Measurements from ENCODE around the gene ATP6V0B. TPM values are rescaled to one million over a fixed set of nuclear protein-coding genes. Genes with fewer than 3 reads are reported as not detected.

Gene ATP6V0B
- total and polyA plus RNA-seq, 8 donors: 59.8 to 208 (median 84.8) TPM

- no peak for TF ChIP-seq CTCF (IDR thresholded peaks at IDR 0.05)
- Histone ChIP-seq H3K4me3 (no peak overlapping the region), H3K36me3 (no peaks in the 10 kb centered on the region), H3K27me3 (no peaks in the 10 kb centered on the region), H3K4me1 (no peaks in the 10 kb centered on the region), H3K9me3 (no peaks in the 10 kb centered on the region), H3K27ac (no peak overlapping the region)
- FAIRE-seq: no peak
- intact Hi-C loops (cut with DNase I): no loop called here
- DNase-seq: peak in 1 of 6 donors; percentile 61
- ATAC-seq: peak in 1 of 4 donors; percentile 3
- 81 to 87% methylated on average over 7 to 11 of the region's 11 CpGs for WGBS, 2 donors
These were observed 23.2 kb downstream of the ATP6V0B start for GRCh38 chr1:43998000-43998378.

- 88 to 92% methylated on average over 8 of the region's 8 CpGs for WGBS, 2 donors
- Histone ChIP-seq H3K36me3 (no peaks in the 10 kb centered on the region), H3K4me1 (no peaks in the 10 kb centered on the region), H3K4me3 (no peak overlapping the region), H3K27ac (no peak overlapping the region), H3K9me3 (no peaks in the 10 kb centered on the region), H3K27me3 (no peaks in the 10 kb centered on the region)
- no peak for TF ChIP-seq CTCF (IDR thresholded peaks at IDR 0.05)
- DNase-seq: no peak
- intact Hi-C loops (cut with DNase I): no loop called here
- no peak for ATAC-seq
- no peak for FAIRE-seq
These were observed 24.7 kb downstream of the ATP6V0B start for GRCh38 chr1:43999455-43999854.

- H3K4me1 ChIP-seq: no peaks in the 10 kb centered on the region
- no peak for TF ChIP-seq CTCF (IDR thresholded peaks at IDR 0.05)
- no peak for DNase-seq
- H3K36me3 ChIP-seq: no peaks in the 10 kb centered on the region
- H3K4me3 ChIP-seq: no peak overlapping the region
- H3K27ac ChIP-seq: no peak overlapping the region
- intact Hi-C loops (cut with DNase I): loop anchor here in 1 of 3 donors (5.0 kb wide), 1 partner anchor 37 kb away; no protein-coding TSS in a partner anchor
- whole genome bisulfite sequencing, 2 donors: 69 to 80% methylated on average over 8 of the region's 8 CpGs
- no peak for ATAC-seq
- no peaks in the 10 kb centered on the region for H3K27me3 ChIP-seq
- FAIRE-seq: no peak
- H3K9me3 ChIP-seq: no peaks in the 10 kb centered on the region
These were observed 25.4 kb downstream of the ATP6V0B start for GRCh38 chr1:44000122-44000665.

- no peak for FAIRE-seq
- Histone ChIP-seq H3K27ac (no peak overlapping the region), H3K27me3 (no peaks in the 10 kb centered on the region), H3K9me3 (no peaks in the 10 kb centered on the region), H3K4me3 (no peak overlapping the region), H3K36me3 (no peaks in the 10 kb centered on the region), H3K4me1 (no peaks in the 10 kb centered on the region)
- no peak for TF ChIP-seq CTCF (IDR thresholded peaks at IDR 0.05)
- whole genome bisulfite sequencing, 2 donors: 80 to 82% methylated on average over 8 of the region's 8 CpGs
- no peak for DNase-seq
- intact Hi-C loops (cut with DNase I): loop anchor here in 1 of 3 donors (5.0 kb wide), 1 partner anchor 35 kb away; no protein-coding TSS in a partner anchor
- ATAC-seq: no peak
These were observed 27.4 kb downstream of the ATP6V0B start for GRCh38 chr1:44002165-44002564.

GRCh38 chr1:44002606-44003157 is 27.9 kb downstream of the ATP6V0B start:
- Histone ChIP-seq H3K27ac (no peak overlapping the region), H3K4me3 (no peak overlapping the region), H3K9me3 (no peaks in the 10 kb centered on the region), H3K4me1 (no peaks in the 10 kb centered on the region), H3K27me3 (no peaks in the 10 kb centered on the region), H3K36me3 (no peaks in the 10 kb centered on the region)
- FAIRE-seq (no peak), DNase-seq (no peak), ATAC-seq (no peak)
- no peak for TF ChIP-seq CTCF (IDR thresholded peaks at IDR 0.05)
- 85 to 86% methylated on average over 13 to 14 of the region's 14 CpGs for WGBS, 2 donors
- intact Hi-C loops (cut with DNase I): loop anchor here in 1 of 3 donors (5.0 kb wide), 1 partner anchor 35 kb away; no protein-coding TSS in a partner anchor
